Fibroblast of lung (primary cell): ENCODE results near the gene PDZD7. TPM values are rescaled to one million over a fixed set of nuclear protein-coding genes. Genes with fewer than 3 reads are reported as not detected.

Source experiments
- DNase-seq, 2 donors: peaks; one replicate each; pipeline versions ENCODE4 v3.0.0 to v3.0.0-alpha.2; 2010; ENCODE audit warnings: low read depth in 2 of 2
- H2AFZ ChIP-seq: 2 replicates; pipeline ENCODE4 v1.5.1; 2012; ENCODE audit warnings: low read length, control low read depth, inconsistent platforms
- H3K27ac ChIP-seq: 2 replicates; pipeline ENCODE4 v1.5.1; 2011; ENCODE audit warnings: low read length, control low read depth; ENCODE audit not compliant: insufficient read depth
- H3K27me3 ChIP-seq: 2 replicates; pipeline ENCODE4 v1.5.1; 2011; ENCODE audit warnings: mild to moderate bottlenecking, low read length; ENCODE audit not compliant: control insufficient read depth, insufficient read depth
- H3K36me3 ChIP-seq: 2 replicates; pipeline ENCODE4 v1.5.1; 2011; ENCODE audit warnings: low read length; ENCODE audit not compliant: control insufficient read depth, insufficient read depth
- H3K4me1 ChIP-seq: 2 replicates; pipeline ENCODE4 v1.5.1; 2011; ENCODE audit warnings: low read length; ENCODE audit not compliant: control insufficient read depth, insufficient read depth; ENCODE audit errors: extremely low read depth
- H3K4me2 ChIP-seq: 2 replicates; pipeline ENCODE4 v1.5.1; 2011; ENCODE audit warnings: low read length, control low read depth; ENCODE audit not compliant: insufficient read depth; ENCODE audit errors: extremely low read depth
- H3K4me3 ChIP-seq, 4 experiments: fragments of 200-600 bp in 1 of 4; sonication (generic) in 1 of 4; replicated peaks in 1 of 4; 2 replicates each; pipeline ENCODE4 v1.5.1; 2011 to 2016; ENCODE audit warnings: low read length in 4 of 4, low read depth in 3 of 4, mild to moderate bottlenecking in 3 of 4, control low read depth in 2 of 4, inconsistent platforms in 1 of 4, mixed read lengths in 1 of 4; ENCODE audit not compliant: insufficient read depth in 1 of 4; ENCODE audit errors: control extremely low read depth in 1 of 4
- H3K79me2 ChIP-seq: 2 replicates; pipeline ENCODE4 v1.5.1; 2012; ENCODE audit warnings: mild to moderate bottlenecking, low read length, inconsistent platforms; ENCODE audit not compliant: control insufficient read depth, insufficient read depth
- H3K9ac ChIP-seq: 2 replicates; pipeline ENCODE4 v1.5.1; 2011; ENCODE audit warnings: mild to moderate bottlenecking, low read length, control low read depth; ENCODE audit not compliant: insufficient read depth
- H3K9me3 ChIP-seq: 2 replicates; pipeline ENCODE4 v1.5.1; 2012; ENCODE audit warnings: low read depth, low read length; ENCODE audit not compliant: control insufficient read depth, insufficient read depth
- H4K20me1 ChIP-seq: 2 replicates; pipeline ENCODE4 v1.5.1; 2011; ENCODE audit warnings: low read length; ENCODE audit not compliant: control insufficient read depth, insufficient read depth; ENCODE audit errors: extremely low read depth
- EZH2 ChIP-seq: IDR thresholded peaks from 2 replicates; pipeline ENCODE4 v1.5.1; 2012; ENCODE audit warnings: low read length, control low read depth, mild to moderate bottlenecking; ENCODE audit errors: missing control alignments
- polyA plus RNA-seq, 2 donors: library from polyadenylated mRNA; depleted of rRNA in 1 of 2; stranded (reverse) in 1 of 2; unstranded in 1 of 2; fragments of >200 nt; gene quantifications; 2 replicates each; pipeline ENCODE4 v1.2.1, GENCODE V29; 2011 to 2012; ENCODE audit warnings: missing spikeins in 1 of 2
- total RNA-seq: library from RNA; depleted of rRNA; stranded (reverse); fragments of >200 nt; gene quantifications from 2 replicates; pipeline ENCODE4 v1.2.1, GENCODE V29; 2014
- TF ChIP-seq, protein P1 (sequence below), 2 donors: IDR thresholded peaks in 1 of 2; conservative IDR thresholded peaks in 1 of 2; 1 replicate in 1 of 2; 2 replicates in 1 of 2; pipeline ENCODE4 v1.5.1; 2011 to 2012; ENCODE audit warnings: low read length in 2 of 2, control low read depth in 1 of 2, inconsistent platforms in 1 of 2, low read depth in 1 of 2, mild to moderate bottlenecking in 1 of 2

The PDZD7 gene
- total and polyA plus RNA-seq, 2 donors (not counting 1 experiment from before 2014, with no cell fraction given): 0.42 to 1.3 TPM

DNA sequence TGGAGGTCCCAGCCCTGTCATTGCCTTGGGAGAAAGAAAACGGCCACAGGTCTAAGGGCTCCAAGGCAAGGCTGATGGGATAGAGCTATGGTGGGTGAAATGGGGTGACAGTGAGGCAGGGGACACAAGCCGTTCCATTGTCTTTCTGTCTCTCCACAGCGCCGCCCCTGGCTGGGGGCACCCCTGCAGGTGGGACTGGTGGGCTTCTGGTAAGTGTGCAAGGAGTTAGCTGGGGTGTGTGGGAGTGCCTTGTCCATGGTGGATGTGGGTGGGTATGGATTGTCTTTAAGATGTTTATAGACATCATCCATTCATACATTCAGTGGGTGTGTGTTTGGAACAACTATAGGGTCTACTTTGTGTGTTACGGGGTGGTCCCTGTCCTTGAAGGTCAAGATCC lies 7.6 kb upstream of the PDZD7 start:
- H3K27me3 ChIP-seq: no peaks in the 10 kb centered on the region
- no peak overlapping the region for H3K9ac ChIP-seq
- H3K4me2 ChIP-seq: no peak overlapping the region
- H3K36me3 ChIP-seq: peaks cover 24% of the 10 kb centered on the region
- H3K79me2 ChIP-seq: peaks cover 18% of the 10 kb centered on the region
- no peaks in the 10 kb centered on the region for H3K9me3 ChIP-seq
- TF ChIP-seq, protein P1, sequence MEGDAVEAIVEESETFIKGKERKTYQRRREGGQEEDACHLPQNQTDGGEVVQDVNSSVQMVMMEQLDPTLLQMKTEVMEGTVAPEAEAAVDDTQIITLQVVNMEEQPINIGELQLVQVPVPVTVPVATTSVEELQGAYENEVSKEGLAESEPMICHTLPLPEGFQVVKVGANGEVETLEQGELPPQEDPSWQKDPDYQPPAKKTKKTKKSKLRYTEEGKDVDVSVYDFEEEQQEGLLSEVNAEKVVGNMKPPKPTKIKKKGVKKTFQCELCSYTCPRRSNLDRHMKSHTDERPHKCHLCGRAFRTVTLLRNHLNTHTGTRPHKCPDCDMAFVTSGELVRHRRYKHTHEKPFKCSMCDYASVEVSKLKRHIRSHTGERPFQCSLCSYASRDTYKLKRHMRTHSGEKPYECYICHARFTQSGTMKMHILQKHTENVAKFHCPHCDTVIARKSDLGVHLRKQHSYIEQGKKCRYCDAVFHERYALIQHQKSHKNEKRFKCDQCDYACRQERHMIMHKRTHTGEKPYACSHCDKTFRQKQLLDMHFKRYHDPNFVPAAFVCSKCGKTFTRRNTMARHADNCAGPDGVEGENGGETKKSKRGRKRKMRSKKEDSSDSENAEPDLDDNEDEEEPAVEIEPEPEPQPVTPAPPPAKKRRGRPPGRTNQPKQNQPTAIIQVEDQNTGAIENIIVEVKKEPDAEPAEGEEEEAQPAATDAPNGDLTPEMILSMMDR (conservative IDR thresholded peaks at IDR 0.05 in 1 of 2, IDR thresholded peaks at IDR 0.05 in 1 of 2; ENCODE audit: low read depth in 1 of 2, low read length in 2 of 2): no peak
- TF ChIP-seq EZH2: no peak
- H4K20me1 ChIP-seq: no peaks in the 10 kb centered on the region
- no peak overlapping the region for H3K27ac ChIP-seq
- DNase-seq: no peak
- no peak overlapping the region for H3K4me3 ChIP-seq
- peaks cover 8% of the 10 kb centered on the region for H3K4me1 ChIP-seq
- no peak overlapping the region for H2AFZ ChIP-seq

DNA sequence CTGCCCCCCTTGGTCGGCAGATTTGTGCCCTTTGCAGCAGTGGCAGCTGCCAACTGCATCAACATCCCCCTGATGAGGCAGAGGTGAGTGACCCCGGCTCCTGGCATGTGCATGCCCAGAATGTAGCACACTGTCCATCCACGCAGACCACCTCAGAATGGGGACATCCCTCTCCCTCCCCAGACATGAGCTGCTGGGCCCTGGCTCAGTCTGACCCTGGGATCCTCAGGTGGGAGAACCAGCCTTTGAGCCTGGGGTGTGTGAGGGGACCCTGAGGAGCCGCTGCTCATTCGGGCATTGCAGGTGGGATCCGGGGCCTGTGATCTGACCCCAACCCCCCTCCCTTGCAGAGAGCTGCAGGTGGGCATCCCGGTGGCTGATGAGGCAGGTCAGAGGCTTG lies 5.8 kb upstream of the PDZD7 start:
- no peak for DNase-seq
- H3K36me3 ChIP-seq: peaks cover 24% of the 10 kb centered on the region
- H3K9me3 ChIP-seq: no peaks in the 10 kb centered on the region
- peaks cover 4% of the 10 kb centered on the region for H3K4me1 ChIP-seq
- H3K27me3 ChIP-seq: no peaks in the 10 kb centered on the region
- H2AFZ ChIP-seq: no peak overlapping the region
- peaks cover 23% of the 10 kb centered on the region for H3K79me2 ChIP-seq
- H4K20me1 ChIP-seq: no peaks in the 10 kb centered on the region
- H3K4me2 ChIP-seq: no peak overlapping the region
- H3K4me3 ChIP-seq: no peak overlapping the region
- TF ChIP-seq EZH2: no peak
- TF ChIP-seq, protein P1 (conservative IDR thresholded peaks at IDR 0.05 in 1 of 2, IDR thresholded peaks at IDR 0.05 in 1 of 2; ENCODE audit: low read depth in 1 of 2, low read length in 2 of 2): no peak
- no peak overlapping the region for H3K9ac ChIP-seq
- no peak overlapping the region for H3K27ac ChIP-seq

DNA sequence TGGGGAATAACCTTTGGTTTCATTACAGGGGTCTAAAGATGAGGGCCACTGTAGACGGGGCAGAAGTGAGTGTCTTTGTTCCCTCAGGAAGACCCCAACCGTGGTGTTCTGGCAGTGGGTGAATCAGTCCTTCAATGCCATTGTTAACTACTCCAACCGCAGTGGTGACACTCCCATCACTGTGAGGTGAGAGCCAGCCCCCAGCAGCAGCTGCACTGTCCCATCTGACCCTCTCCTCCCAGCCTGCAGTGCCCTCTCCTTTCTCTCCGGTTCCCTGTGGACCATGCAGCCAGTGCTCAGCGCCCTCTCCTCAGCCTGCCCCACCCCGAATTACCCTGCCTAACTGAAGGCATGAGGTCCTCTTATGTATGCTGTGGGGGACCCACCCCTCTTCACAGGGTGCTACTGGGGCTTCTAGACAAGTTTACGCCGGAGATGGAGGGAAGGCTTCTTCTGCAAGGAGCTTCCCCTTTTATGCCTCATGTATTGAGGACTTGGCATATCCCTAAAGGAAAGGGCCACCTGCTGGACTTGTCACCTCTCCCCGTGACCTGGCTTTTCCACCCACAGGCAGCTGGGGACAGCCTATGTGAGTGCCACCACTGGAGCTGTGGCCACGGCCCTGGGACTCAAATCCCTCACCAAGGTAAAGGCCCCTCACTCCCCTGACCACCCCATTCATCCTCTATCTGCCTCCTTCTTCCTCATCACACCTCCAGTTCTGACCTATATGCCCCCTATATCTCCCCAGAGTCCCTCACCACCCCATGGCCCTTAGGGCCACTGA lies 5.2 kb upstream of the PDZD7 start:
- H3K27me3 ChIP-seq: no peaks in the 10 kb centered on the region
- no peak for TF ChIP-seq EZH2
- TF ChIP-seq, protein P1 (conservative IDR thresholded peaks at IDR 0.05 in 1 of 2, IDR thresholded peaks at IDR 0.05 in 1 of 2; ENCODE audit: low read depth in 1 of 2, low read length in 2 of 2): no peak
- H3K9me3 ChIP-seq: no peaks in the 10 kb centered on the region
- H3K27ac ChIP-seq: no peak overlapping the region
- no peak overlapping the region for H3K4me2 ChIP-seq
- peaks cover 24% of the 10 kb centered on the region for H3K36me3 ChIP-seq
- peaks cover 23% of the 10 kb centered on the region for H3K79me2 ChIP-seq
- H2AFZ ChIP-seq: no peak overlapping the region
- no peaks in the 10 kb centered on the region for H4K20me1 ChIP-seq
- H3K4me3 ChIP-seq: no peak overlapping the region
- no peak overlapping the region for H3K9ac ChIP-seq
- DNase-seq: no peak
- H3K4me1 ChIP-seq: peaks cover 4% of the 10 kb centered on the region
